Colonic mucosa (tissue), 4 donors: Measurements from ENCODE around the gene CCT7. TPM values are rescaled to one million over a fixed set of nuclear protein-coding genes. Genes with fewer than 3 reads are reported as not detected.

Experiments
- DNase-seq: peaks from one replicate; pipeline ENCODE4 v3.0.0-alpha.2; 2020
- H3K27ac ChIP-seq: fragments of 200-600 bp; one replicate; pipeline ENCODE4 v1.8.0; 2021
- H3K27me3 ChIP-seq: fragments of 200-600 bp; one replicate; pipeline ENCODE4 v1.8.0; 2021
- H3K36me3 ChIP-seq: fragments of 200-600 bp; one replicate; pipeline ENCODE4 v1.8.0; 2021
- H3K4me1 ChIP-seq: fragments of 200-600 bp; one replicate; pipeline ENCODE4 v1.8.0; 2021; ENCODE audit warnings: mild to moderate bottlenecking
- H3K4me3 ChIP-seq: fragments of 200-600 bp; one replicate; pipeline ENCODE4 v1.8.0; 2021
- H3K9ac ChIP-seq, 2 donors: one replicate each; pipeline ENCODE4 v1.7.0; 2013; ENCODE audit warnings: control low read depth in 2 of 2, low read depth in 2 of 2, low read length in 2 of 2
- H3K9me3 ChIP-seq: fragments of 200-600 bp; one replicate; pipeline ENCODE4 v1.8.0; 2021
- CTCF ChIP-seq: fragments of 200-600 bp; IDR thresholded peaks from one replicate; pipeline ENCODE4 v1.8.0; 2022; ENCODE audit warnings: antibody characterized with exemption, mild to moderate bottlenecking
- intact Hi-C: fragments of 100-400 bp; cut with DNase I; formaldehyde crosslinking; loops from one replicate; pipeline ENCODE4 v1.14.1; 2022
- total RNA-seq, 2 donors: library from RNA; stranded (reverse); fragmentation: NEBNext Ultra II Directional in 1 of 2; extraction: Animal tissue kit (Norgen Biotek cat#: 25700) in 1 of 2; gene quantifications; one replicate each; pipeline ENCODE4 v1.2.1, GENCODE V29; 2021
- donor health status: healthy.
- donor health status: DM: no; HTN: no; CAD: no.
- donor health status: DM: no; HTN: no; CAD: no.

Gene CCT7
- total RNA-seq, 2 donors from 2014 or later: 147 to 353 TPM

- peaks cover 6% of the 10 kb centered on the region for H3K4me1 ChIP-seq
- no peak for TF ChIP-seq CTCF
- H3K36me3 ChIP-seq: no peaks in the 10 kb centered on the region
- peaks cover 66% of the 10 kb centered on the region for H3K27me3 ChIP-seq
- no peak overlapping the region for H3K9ac ChIP-seq
- no peak overlapping the region for H3K27ac ChIP-seq
- intact Hi-C loops: no loop called here
- DNase-seq: no peak
- no peak overlapping the region for H3K4me3 ChIP-seq
- H3K9me3 ChIP-seq: no peaks in the 10 kb centered on the region
Measured at GRCh38 chr2:73294239-73294638, 60.1 kb downstream of the CCT7 start.

GRCh38 chr2:73295751-73296400, 61.8 kb downstream of the CCT7 start:
- no peak for TF ChIP-seq CTCF
- no peak overlapping the region for H3K9ac ChIP-seq
- intact Hi-C loops: no loop called here

GRCh38 chr2:73297151-73297559, 63.0 kb downstream of the CCT7 start:
- Histone ChIP-seq H3K27me3 (peaks cover 42% of the 10 kb centered on the region), H3K9me3 (no peaks in the 10 kb centered on the region), H3K27ac (no peak overlapping the region), H3K9ac (no peak overlapping the region), H3K4me1 (no peaks in the 10 kb centered on the region), H3K36me3 (no peaks in the 10 kb centered on the region), H3K4me3 (no peak overlapping the region)
- TF ChIP-seq CTCF: no peak
- no peak for DNase-seq
- intact Hi-C loops: no loop called here

More at GRCh38 chr2:73295751-73296400, 61.8 kb downstream of the CCT7 start:
- Histone ChIP-seq H3K27ac (no peak overlapping the region), H3K4me1 (peaks cover 6% of the 10 kb centered on the region), H3K9me3 (no peaks in the 10 kb centered on the region), H3K27me3 (peaks cover 54% of the 10 kb centered on the region), H3K36me3 (no peaks in the 10 kb centered on the region), H3K4me3 (no peak overlapping the region)
- DNase-seq: no peak

- H3K4me1 ChIP-seq: no peaks in the 10 kb centered on the region
- no peak overlapping the region for H3K4me3 ChIP-seq
- no peaks in the 10 kb centered on the region for H3K36me3 ChIP-seq
- no peak for TF ChIP-seq CTCF
- no peak overlapping the region for H3K27ac ChIP-seq
- intact Hi-C loops: no loop called here
- no peak for DNase-seq
- no peaks in the 10 kb centered on the region for H3K9me3 ChIP-seq
- peaks cover 37% of the 10 kb centered on the region for H3K27me3 ChIP-seq
- H3K9ac ChIP-seq: no peak overlapping the region
Measured at GRCh38 chr2:73297586-73297985, 63.5 kb downstream of the CCT7 start.

GRCh38 chr2:73300926-73301325, 66.8 kb downstream of the CCT7 start:
- Histone ChIP-seq H3K27ac (no peak overlapping the region), H3K4me3 (no peak overlapping the region), H3K27me3 (peaks cover 4% of the 10 kb centered on the region), H3K4me1 (no peaks in the 10 kb centered on the region), H3K9ac (no peak overlapping the region), H3K36me3 (no peaks in the 10 kb centered on the region), H3K9me3 (no peaks in the 10 kb centered on the region)
- no peak for TF ChIP-seq CTCF
- intact Hi-C loops: no loop called here
- DNase-seq: no peak
